Skin epidermis (tissue), 12 donors: ENCODE results near the gene PIK3C2G.
A peak's percentile ranks its signal among the peaks of the same experiment; 100 is the strongest.
"Not testable (repeated sequence)": the region's sequence is repeated elsewhere in the genome, so short reads cannot be mapped to it uniquely, and the experiment has no call there.

Experiments used
- H3K27ac ChIP-seq, 21 experiments: fragments of 200-600 bp; sonication (generic) in 11 of 21; one replicate each; pipeline ENCODE4 v1.5.0; 2020; ENCODE audit warnings: mild to moderate bottlenecking in 3 of 21, inconsistent platforms in 2 of 21, moderate library complexity in 2 of 21
- H3K4me3 ChIP-seq, 7 experiments: fragments of 200-600 bp; sonication (generic) in 2 of 7; one replicate each; pipeline ENCODE4 v1.5.0; 2020; ENCODE audit warnings: inconsistent platforms in 2 of 7, mild to moderate bottlenecking in 2 of 7, moderate library complexity in 1 of 7

PIK3C2G gene, protein sequence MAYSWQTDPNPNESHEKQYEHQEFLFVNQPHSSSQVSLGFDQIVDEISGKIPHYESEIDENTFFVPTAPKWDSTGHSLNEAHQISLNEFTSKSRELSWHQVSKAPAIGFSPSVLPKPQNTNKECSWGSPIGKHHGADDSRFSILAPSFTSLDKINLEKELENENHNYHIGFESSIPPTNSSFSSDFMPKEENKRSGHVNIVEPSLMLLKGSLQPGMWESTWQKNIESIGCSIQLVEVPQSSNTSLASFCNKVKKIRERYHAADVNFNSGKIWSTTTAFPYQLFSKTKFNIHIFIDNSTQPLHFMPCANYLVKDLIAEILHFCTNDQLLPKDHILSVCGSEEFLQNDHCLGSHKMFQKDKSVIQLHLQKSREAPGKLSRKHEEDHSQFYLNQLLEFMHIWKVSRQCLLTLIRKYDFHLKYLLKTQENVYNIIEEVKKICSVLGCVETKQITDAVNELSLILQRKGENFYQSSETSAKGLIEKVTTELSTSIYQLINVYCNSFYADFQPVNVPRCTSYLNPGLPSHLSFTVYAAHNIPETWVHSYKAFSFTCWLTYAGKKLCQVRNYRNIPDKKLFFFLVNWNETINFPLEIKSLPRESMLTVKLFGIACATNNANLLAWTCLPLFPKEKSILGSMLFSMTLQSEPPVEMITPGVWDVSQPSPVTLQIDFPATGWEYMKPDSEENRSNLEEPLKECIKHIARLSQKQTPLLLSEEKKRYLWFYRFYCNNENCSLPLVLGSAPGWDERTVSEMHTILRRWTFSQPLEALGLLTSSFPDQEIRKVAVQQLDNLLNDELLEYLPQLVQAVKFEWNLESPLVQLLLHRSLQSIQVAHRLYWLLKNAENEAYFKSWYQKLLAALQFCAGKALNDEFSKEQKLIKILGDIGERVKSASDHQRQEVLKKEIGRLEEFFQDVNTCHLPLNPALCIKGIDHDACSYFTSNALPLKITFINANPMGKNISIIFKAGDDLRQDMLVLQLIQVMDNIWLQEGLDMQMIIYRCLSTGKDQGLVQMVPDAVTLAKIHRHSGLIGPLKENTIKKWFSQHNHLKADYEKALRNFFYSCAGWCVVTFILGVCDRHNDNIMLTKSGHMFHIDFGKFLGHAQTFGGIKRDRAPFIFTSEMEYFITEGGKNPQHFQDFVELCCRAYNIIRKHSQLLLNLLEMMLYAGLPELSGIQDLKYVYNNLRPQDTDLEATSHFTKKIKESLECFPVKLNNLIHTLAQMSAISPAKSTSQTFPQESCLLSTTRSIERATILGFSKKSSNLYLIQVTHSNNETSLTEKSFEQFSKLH (N-terminal part only)

DNA sequence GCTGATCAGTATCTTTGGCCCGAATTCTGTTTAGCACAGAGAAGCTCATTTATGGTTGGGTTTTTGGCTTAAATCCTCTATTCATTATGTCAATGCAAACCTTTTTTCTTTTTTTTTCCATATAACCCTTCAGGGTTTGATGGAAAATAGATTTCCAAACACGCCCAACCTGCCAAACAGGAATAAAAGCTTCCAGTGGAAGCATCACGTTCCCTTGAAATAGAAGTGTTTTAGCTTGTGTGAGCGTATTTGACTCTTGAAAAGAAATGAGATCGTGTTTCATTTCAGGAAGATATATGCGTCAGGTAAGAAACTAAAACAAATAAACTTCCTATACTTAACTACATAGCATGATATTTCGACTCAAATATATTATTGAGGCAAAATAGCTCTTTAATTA is at the start of gene PIK3C2G:
Gene PIK3C2G (plus strand): TSS at position 246 of the 400 bp plus-strand sequence. CDS start 20,564 bp downstream, outside the sequence.
- Histone ChIP-seq H3K4me3 (peak within 1 kb of the TSS in 5 of 7 experiments; percentile 9 to 43 (median 18)), H3K27ac (peak within 1 kb of the TSS in 19 of 21 experiments; percentile 4 to 86 (median 73))

DNA sequence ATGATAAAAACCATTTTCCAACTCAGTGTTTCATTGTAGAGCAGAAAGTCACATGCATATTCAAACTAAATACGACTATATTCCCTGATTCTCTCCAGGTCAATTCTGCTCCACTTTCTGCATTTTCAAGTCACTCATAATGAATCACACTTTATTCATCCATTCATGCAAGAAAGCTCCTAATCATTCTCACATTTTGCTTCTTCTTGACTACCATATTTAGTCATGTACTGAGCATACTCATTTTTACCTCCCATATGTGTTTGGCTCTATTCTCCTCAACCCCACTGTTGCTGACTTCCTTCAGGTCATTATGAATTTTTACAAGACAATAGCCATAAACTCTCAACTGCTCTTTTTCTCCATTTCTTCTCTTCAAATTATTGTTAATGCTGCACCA is 43.4 kb upstream of the PIK3C2G start:
- no peak overlapping the region for H3K4me3 ChIP-seq
- no peak overlapping the region for H3K27ac ChIP-seq

DNA sequence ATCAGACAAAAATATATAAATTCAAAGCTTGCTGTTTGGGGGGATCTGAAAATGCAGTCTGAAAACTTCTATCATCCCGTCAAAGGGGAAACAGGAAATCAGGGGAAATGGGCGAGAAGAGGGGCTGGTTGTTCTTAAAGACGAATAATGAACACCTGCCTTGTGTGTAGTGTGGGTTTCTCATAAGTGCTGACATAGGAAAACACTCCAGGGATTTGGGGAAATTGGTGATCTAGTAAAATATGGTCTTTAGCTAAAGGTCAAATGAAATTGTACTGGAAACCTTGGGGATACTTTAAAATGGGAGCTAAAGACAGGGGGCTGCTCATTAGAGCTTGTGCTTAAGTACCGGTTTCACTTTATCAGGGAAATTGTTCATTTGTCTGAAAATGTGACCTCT is 39.6 kb upstream of the PIK3C2G start:
- no peak overlapping the region for H3K4me3 ChIP-seq
- H3K27ac ChIP-seq, result no peak overlapping the region

DNA sequence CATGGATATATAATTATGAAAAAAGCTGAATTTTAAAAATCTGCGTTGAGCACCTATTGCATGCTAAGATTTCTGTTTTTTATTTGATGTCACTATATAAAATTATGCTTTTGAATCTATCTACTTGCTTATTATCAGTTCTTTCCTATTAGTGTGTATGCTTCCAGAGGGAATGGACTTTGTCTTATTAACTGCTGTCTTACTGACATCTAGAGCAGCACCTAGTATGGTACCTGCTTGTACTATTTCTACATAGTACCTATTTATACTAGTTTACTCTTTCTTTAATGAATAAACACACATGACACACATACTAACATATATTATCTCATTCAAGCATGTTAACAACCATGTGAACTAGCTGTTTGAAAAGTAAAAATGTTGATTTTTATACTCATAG is 38.6 kb upstream of the PIK3C2G start:
- Histone ChIP-seq H3K27ac (no peak overlapping the region), H3K4me3 (no peak overlapping the region)

DNA sequence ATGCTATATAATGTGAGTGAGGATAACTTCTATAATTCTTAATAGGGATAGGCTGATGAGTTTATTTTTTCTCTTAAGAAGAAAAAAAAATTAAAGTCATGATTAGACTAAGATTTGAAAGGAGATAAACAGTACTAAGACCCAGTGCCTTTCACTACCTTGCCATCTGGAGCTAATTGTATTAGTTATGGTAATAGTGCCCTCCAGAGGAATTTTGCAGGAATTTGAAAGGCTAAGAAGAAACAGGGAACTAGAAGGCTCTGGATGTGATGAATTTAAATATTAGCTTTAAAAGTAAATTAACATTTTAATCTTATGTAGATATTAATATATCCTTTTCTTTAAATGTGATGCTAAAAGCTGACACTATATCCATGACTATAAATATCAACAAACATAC is 36.6 kb upstream of the PIK3C2G start:
- Histone ChIP-seq H3K27ac (no peak overlapping the region), H3K4me3 (no peak overlapping the region)

DNA sequence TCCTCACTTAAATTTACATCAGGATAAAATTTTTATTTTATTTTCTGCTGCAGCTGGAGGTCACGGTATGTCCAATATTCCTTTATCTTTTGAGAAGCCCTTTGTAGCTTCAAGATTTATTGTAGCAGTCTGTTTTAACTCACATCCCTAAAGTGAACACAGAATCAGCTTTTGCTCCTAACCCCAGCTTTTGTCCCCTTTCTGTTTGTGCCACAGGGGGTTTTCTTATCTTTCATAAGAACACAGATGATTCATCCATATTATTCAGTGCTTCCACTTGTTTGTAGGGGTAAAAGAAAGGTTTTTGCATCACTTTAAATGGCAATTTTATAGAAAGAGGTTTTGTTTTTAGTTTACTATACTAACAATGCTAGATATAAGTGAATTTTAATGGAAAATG is 21.8 kb upstream of the PIK3C2G start:
- no peak overlapping the region for H3K27ac ChIP-seq
- no peak overlapping the region for H3K4me3 ChIP-seq

DNA sequence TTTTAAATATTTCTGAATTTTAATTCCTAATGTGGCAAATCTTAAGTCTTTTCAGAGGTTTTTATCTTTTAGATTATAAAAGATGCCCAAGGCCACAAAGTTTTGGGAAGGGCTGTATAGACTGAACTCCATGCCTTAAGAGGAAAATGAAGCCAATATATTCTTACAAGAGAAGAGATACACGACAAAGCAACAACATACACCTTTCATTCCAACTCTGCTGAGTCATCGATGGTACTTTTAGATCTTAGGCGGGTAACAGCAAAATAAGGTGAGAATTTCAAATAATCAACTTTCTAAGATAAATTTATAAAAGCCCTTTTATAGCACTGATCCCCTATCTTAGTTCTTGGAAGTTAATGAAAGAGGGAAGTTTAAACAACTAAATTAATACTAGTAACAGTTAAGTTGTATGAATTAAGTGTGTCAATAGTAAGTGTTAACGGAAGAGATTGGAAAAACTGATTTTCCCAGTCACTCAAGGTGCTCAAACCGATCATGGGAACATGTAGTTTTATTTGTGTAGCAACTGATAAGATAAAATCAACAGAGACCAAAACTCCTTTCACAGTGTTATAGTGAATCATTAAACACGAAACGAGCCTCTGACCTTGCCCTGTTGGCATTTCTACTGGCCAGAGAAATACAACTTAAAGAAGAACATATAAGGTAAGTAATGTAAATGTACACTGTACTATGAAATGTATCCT is 18.8 kb upstream of the PIK3C2G start:
- Histone ChIP-seq H3K27ac (no peak overlapping the region), H3K4me3 (no peak overlapping the region)

DNA sequence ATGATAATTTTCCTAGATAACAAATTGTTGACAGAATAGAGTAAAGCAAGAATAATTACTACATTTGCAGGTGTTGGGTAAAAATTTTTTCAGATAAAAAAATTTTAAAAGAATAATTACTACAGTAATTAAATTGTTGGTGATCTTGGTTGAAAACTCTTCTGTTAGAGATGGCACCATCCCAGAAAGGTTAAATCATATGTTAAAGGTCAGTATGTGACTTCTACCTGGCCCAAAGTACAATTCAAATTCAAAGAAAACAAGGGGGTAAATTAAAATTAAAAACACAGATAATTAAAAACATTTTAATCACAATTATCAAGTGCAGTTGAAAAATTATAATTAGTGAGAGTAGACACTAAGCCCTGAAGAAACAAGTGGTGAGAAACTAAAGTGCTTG is 18.1 kb upstream of the PIK3C2G start:
- Histone ChIP-seq H3K4me3 (no peak overlapping the region), H3K27ac (no peak overlapping the region)

DNA sequence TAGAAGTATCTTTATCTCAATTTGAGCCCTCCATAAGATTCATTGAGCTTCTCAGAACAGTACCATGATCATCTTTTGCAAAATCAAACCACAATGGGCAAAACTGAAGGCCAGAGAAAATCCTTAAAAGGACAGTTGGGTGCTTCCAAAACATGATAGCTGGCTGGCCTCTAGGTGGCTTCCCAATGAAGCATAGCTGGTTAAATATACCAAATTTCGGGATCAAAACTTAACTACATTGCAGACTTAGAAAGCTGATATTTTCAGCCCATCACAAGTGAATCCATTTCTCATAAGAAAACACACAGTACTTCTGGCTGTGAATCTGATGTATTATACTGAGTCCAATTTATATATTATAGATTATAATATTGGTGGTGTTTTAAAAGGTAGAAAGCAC is 15.3 kb upstream of the PIK3C2G start:
- Histone ChIP-seq H3K4me3 (no peak overlapping the region), H3K27ac (no peak overlapping the region)

DNA sequence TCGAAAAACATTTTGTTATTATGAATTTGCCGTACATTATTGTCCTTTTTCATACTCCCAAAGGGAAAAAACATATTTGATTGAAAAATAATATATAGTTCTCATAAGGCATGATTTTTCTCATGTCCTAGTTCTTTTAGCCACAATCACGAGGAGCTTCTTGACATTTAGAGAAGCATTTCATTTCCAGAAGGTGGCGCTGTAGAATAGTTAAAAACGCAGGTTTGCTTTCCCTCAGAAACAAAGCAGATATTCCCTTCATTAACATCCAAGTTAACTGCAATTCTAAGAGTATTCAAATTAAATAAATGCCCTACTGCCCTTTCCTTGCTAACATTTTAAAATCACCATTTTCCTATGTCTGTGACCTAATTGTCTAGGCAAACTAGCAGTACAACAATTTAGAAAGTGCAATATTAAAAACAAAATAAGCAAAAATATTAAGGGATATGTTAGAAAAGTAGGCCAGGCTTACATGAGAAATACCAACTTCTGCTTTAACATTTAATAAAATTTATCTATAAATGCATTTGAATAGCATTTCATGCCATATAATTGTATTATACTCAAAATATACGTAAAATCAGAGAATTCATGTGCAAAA is 10.9 kb upstream of the PIK3C2G start:
- Histone ChIP-seq H3K27ac (no peak overlapping the region), H3K4me3 (no peak overlapping the region)

DNA sequence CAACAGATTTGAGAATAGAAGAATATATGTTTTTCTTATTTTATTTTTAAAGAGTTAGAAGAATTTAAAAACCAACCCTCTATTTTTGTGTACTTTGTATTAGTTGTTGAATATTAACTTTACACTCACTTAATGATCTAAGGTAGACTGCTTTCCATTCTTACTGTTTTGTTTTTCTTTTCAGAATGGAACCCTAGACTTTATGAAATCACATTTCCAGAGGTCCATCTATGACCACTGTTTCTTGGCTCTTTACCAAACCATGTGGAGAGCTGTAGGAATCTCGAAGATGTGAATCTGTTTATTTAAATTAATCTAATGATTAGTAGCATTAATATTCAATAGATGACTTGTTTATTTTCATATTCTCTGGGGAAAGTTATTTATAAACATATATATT is 7.2 kb upstream of the PIK3C2G start:
- no peak overlapping the region for H3K4me3 ChIP-seq
- H3K27ac ChIP-seq, result no peak overlapping the region

DNA sequence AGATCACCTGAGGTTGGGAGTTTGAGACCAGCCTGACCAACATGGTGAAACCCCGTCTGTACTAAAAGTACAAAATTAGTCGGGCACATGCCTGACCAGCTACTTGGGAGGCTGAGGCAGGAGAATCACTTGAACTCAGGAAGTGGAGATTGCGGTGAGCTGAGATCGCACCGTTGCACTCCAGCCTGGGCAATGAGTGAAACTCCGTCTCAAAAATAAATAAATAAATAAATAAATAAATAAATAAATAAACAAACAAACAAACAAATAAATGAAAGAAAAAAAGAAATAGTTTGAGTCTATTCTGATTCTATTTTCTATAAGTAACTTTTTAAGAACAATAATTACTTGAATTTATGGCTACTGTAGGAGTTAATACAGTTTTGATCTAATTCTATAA is 6.3 kb upstream of the PIK3C2G start:
- peak overlapping the region in 1 of 21 experiments; percentile 2 for H3K27ac ChIP-seq
- not testable (repeated sequence) for H3K4me3 ChIP-seq

DNA sequence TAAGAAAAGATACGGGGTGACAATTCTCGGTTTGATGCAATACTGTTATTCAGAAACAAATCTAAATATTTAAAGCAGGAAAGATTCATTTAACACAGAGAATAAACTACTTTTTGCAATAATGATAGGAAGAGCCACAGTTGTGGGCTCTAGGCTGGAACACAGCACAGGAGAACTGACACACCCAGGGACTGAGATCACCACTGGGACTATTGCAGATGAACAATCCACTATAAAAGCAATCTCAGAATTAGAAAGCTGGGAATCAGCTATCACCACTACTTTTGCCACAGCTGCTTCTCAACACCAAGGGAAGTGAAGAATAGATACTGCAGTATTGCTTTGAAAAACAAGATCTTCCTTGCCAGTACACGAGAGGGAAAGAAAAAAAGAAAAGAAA is 4.1 kb upstream of the PIK3C2G start:
- peak overlapping the region in 1 of 21 experiments; percentile 45 for H3K27ac ChIP-seq
- H3K4me3 ChIP-seq, result no peak overlapping the region

DNA sequence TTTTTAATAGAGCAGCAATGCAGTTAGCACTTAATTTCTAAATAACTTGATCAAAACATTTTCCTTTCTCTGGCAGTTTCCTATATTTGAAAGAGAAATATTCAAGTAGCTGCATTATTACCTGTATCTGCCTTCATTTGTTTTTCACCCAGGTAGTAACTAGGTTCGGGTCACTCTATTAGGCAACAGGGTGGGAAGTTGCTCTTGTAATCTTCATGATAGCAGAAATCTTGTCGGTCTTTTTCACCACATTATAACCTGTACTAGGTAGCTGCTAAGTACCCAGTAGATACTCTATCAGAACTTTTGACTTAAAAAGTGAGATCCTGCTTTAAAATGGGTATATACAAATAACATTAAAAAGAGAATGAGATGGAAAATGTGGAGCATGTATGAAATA is 2.4 kb upstream of the PIK3C2G start:
- H3K27ac ChIP-seq, result peak overlapping the region in 4 of 21 experiments; percentile 67 to 82 (median 74)
- H3K4me3 ChIP-seq, result no peak overlapping the region

DNA sequence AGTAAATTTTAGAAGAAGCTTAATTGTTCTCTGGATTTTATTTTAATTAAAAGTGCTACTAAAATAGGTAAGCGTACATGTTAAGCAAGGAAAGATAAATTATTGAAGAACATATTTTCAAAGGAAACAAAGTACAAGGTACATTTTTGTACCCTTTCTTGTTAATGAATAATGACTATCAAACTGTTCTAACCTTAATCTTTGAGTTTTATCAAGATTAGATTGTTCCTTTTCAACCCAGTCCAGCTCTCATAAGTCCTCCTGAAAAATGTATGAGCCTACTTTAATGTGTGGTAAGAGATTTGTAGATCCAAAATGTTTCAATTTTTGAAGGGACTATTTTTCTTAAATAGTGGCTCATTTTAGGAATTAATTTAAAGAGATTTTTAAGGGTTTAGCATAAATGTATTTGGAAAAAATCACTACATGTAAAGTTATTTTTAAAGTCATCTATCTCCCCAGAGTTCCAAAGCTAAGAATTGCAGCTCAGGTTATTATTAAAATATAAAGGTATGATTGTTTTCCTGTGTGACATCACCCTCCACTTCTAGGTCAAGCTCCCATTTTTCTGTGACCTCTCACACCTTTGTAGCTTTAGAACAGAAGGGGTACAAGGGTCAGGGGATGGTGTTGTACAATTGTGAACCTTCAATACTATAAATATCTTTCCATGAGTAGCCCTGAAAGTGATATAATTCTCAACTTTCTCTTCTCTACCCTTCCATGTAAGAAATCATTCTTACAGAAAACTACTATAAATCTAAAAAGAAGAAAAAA is 1.2 kb upstream of the PIK3C2G start:
- Histone ChIP-seq H3K4me3 (no peak overlapping the region), H3K27ac (peak overlapping the region in 10 of 21 experiments; percentile 26 to 82 (median 69))

DNA sequence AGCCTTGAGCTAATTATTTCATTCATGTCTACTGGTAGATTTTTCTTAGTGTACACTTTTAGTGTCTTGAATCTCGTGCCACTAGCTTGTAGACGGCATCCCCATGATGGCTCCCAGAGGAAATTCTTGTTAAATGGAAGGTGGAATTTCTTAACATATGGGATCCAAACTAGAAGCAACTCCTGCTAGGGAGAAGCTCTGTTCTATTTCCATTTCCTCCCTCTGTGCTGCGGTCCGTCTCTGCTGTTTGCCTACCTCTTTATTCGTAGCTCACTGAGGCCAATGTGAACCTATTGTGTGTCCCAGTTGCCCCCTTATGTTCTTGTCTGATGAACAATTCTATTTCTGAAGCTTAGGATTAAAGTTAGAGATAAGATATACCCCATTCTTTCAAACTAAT is 588 bp downstream of the PIK3C2G start:
- peak overlapping the region in 5 of 7 experiments; percentile 9 to 43 (median 18) for H3K4me3 ChIP-seq
- peak overlapping the region in 19 of 21 experiments; percentile 4 to 86 (median 72) for H3K27ac ChIP-seq

DNA sequence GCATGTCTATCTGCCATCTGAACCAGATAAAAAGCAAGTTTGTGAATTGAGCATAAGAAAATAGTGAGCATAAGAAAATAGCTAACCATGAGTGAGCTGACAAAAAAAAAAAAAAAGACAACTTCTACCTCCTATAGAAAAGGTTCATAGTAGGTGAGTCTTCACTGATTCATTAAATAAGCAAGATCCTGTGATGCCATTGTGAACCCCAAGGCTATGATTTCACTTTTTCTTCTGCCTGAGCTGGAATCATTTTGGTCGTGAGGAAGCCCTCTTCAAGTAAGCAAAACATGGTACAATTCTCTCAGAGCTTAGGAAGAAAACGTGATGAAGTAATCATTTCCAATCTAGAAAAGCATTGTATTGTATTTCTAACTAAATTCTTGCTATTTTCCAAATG is 1.2 kb downstream of the PIK3C2G start:
- peak overlapping the region in 5 of 7 experiments; percentile 9 to 43 (median 18) for H3K4me3 ChIP-seq
- peak overlapping the region in 13 of 21 experiments; percentile 9 to 86 (median 76) for H3K27ac ChIP-seq

DNA sequence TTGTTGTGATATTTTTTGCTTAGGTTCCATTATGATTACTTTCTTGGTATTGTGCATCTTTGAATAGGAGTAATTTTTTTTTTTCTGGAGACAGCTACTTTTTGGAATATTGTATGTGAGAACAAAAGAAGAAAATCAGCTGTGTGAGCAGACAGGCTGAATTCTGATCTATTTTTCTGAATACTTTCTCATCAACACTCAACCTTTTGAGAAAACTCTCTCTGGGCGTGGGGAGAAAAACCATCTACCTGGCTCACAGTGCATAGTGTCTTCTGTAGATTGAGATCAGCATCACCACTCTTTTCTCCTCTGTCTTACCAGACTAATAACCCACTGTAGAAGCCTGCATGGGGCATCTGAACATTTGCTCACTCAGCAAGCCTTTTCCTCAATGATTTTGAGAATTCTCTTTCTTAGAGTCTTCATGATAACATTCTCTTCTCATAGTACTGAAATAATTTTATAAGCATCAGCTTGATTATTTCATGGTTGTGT is 3.3 kb downstream of the PIK3C2G start:
- H3K27ac ChIP-seq, result peak overlapping the region in 16 of 21 experiments; percentile 13 to 86 (median 59)
- peak overlapping the region in 3 of 7 experiments; percentile 10 to 43 (median 20) for H3K4me3 ChIP-seq
